Mammary epithelial cell (primary cell): ENCODE measurements around the gene SLIT3.

Source experiments
- CTCF ChIP-seq, 2 donors: IDR thresholded peaks in 1 of 2; conservative IDR thresholded peaks in 1 of 2; 2 replicates each; pipeline ENCODE4 v1.5.1; 2011 to 2012; ENCODE audit warnings: inconsistent platforms in 2 of 2, low read length in 2 of 2, mild to moderate bottlenecking in 2 of 2, control low read depth in 1 of 2, low read depth in 1 of 2; ENCODE audit not compliant: insufficient read depth in 1 of 2; ENCODE audit errors: extremely low read depth in 1 of 2
- EZH2 ChIP-seq: IDR thresholded peaks from 2 replicates; pipeline ENCODE4 v1.6.1; 2012; ENCODE audit warnings: low read length, inconsistent platforms, borderline replicate concordance

DNA sequence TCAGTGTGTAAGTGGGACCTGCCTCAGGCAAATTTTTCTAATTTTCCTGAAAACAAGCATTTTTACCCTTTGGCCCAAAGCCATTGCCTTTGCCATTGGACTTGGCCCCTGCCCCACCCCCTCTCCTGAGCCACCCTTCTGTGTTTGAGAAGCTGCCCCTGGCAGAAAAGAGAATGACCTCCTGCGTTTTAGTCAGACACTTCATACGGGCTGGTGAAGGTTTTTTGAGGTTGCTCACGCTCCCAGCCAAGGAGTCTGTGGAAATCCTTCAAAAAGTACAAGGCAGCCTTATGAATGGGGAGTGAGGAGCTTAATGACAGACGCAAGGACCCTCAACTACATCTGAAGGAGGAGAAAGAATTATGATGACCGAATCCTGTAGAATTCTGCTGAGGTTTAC is 308.9 kb downstream of the SLIT3 start:
- no peak for TF ChIP-seq CTCF (conservative IDR thresholded peaks at IDR 0.05 in 1 of 2, IDR thresholded peaks at IDR 0.05 in 1 of 2; ENCODE audit: extremely low read depth in 1 of 2, insufficient read depth in 1 of 2, low read depth in 1 of 2, low read length in 2 of 2)
- TF ChIP-seq EZH2 = no peak
